NCI-H748 (cell line): ENCODE data around the gene RNF10.
A peak's percentile ranks its signal among the peaks of the same experiment; 100 is the strongest.
"Not testable (repeated sequence)": the region's sequence is repeated elsewhere in the genome, so short reads cannot be mapped to it uniquely, and the experiment has no call there.

Experiments
- DNase-seq: peaks from one replicate; lab custom pipeline; 2025; ENCODE audit not compliant: unreplicated experiment; lab: John Stamatoyannopoulos, UW

RNF10 gene

GRCh38 chr12:120579179-120579578 is 45.0 kb downstream of the RNF10 start:
- no peak for DNase-seq

- peak; percentile 99 for DNase-seq
These were observed 46.9 kb downstream of the RNF10 start, which contains the start of gene POP5 for GRCh38 chr12:120580787-120581723. TSS of gene POP5 (minus strand) at chr12:120581402. CDS start at chr12:120581362, 40 bp downstream.

GRCh38 chr12:120581998-120582397 is 47.8 kb downstream of the RNF10 start:
- peak; percentile 10 for DNase-seq

GRCh38 chr12:120583478-120584030 is 49.4 kb downstream of the RNF10 start:
- DNase-seq = peak; percentile 67

GRCh38 chr12:120584343-120585149 is 50.4 kb downstream of the RNF10 start:
- DNase-seq = peak; percentile 65

GRCh38 chr12:120586206-120586605 is 52.0 kb downstream of the RNF10 start:
- DNase-seq = no peak

GRCh38 chr12:120586860-120587259 is 52.7 kb downstream of the RNF10 start:
- DNase-seq = no peak

GRCh38 chr12:120588371-120588770 is 54.2 kb downstream of the RNF10 start:
- no peak for DNase-seq

- no peak for DNase-seq
These were observed 55.1 kb downstream of the RNF10 start for GRCh38 chr12:120588948-120589930.

GRCh38 chr12:120590741-120591407 is 56.7 kb downstream of the RNF10 start:
- DNase-seq = no peak

- DNase-seq = no peak
These were observed 58.2 kb downstream of the RNF10 start for GRCh38 chr12:120592121-120593049.

- DNase-seq = no peak
These were observed 62.7 kb downstream of the RNF10 start for GRCh38 chr12:120596901-120597300.

GRCh38 chr12:120597861-120598260 is 63.7 kb downstream of the RNF10 start:
- no peak for DNase-seq

- no peak for DNase-seq
These were observed 64.7 kb downstream of the RNF10 start for GRCh38 chr12:120598674-120599463.

- no peak for DNase-seq
These were observed 65.8 kb downstream of the RNF10 start for GRCh38 chr12:120599672-120600552.

GRCh38 chr12:120602416-120602815 is 68.3 kb downstream of the RNF10 start:
- DNase-seq = not testable (repeated sequence)

GRCh38 chr12:120610560-120610959 is 76.4 kb downstream of the RNF10 start:
- DNase-seq = no peak
